HepG2 (cell line): ENCODE results near the gene HAO2.

Experiments
- CREB1 ChIP-seq, 2 experiments: fragments of 450-650 bp in 1 of 2; IDR thresholded peaks; 2 replicates each; pipeline ENCODE4 v1.6.1; 2016 to 2017; ENCODE audit warnings: control low read depth in 1 of 2, mild to moderate bottlenecking in 1 of 2, missing compliant biosample characterization in 1 of 2, missing genetic modification characterization in 1 of 2
- TF ChIP-seq, protein P1 (sequence below): sonication (generic); formaldehyde crosslinking; IDR thresholded peaks from 2 replicates; pipeline ENCODE4 v1.9.0; 2021; ENCODE audit warnings: missing genetic modification reagents, borderline replicate concordance

DNA sequence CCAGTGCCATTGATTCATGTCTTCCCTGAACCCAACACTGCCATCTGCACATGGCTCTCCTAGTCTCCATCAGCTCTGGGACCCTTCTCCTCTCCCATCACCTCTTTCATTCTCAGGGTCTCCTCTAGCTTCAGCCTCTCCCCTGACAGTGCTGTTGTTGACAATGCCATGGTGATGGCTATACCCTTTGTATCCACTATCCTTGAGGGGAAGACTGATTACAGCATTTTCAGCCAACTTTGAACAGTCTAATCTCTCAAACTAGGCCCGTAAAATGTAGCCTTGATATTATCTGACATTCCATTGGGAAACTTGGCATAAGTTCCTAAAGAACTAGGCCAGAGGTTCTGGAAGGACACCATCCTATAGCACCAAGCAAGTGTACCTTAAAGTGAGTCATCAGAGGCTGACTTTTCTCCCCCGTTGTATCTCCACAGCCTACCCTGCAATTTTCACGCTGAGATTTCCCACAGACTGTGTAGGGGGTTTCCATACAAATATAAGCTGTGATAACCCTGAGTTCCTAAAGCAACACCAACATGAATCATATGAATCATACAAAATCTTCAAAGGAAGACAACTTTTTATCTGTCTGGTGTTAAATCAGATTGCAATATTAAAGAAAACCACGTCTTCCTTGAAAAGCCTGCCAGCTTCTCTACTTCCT lies 5.8 kb downstream of the HAO2 start:
- TF ChIP-seq, protein P1, sequence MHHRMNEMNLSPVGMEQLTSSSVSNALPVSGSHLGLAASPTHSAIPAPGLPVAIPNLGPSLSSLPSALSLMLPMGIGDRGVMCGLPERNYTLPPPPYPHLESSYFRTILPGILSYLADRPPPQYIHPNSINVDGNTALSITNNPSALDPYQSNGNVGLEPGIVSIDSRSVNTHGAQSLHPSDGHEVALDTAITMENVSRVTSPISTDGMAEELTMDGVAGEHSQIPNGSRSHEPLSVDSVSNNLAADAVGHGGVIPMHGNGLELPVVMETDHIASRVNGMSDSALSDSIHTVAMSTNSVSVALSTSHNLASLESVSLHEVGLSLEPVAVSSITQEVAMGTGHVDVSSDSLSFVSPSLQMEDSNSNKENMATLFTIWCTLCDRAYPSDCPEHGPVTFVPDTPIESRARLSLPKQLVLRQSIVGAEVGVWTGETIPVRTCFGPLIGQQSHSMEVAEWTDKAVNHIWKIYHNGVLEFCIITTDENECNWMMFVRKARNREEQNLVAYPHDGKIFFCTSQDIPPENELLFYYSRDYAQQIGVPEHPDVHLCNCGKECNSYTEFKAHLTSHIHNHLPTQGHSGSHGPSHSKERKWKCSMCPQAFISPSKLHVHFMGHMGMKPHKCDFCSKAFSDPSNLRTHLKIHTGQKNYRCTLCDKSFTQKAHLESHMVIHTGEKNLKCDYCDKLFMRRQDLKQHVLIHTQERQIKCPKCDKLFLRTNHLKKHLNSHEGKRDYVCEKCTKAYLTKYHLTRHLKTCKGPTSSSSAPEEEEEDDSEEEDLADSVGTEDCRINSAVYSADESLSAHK, result no peak
- no peak for TF ChIP-seq CREB1 (IDR thresholded peaks at IDR 0.05)
- TF ChIP-seq CREB1 (CRISPR knock-in tag; IDR thresholded peaks at IDR 0.05), result no peak
